Measurements from ENCODE around the gene CDK7. TPM values are rescaled to one million over a fixed set of nuclear protein-coding genes. Genes with fewer than 3 reads are reported as not detected.

CDK7 gene
- total RNA-seq, 4 donors from 2014 or later = 29.4 to 67.6 (median 35.7) TPM

DNA sequence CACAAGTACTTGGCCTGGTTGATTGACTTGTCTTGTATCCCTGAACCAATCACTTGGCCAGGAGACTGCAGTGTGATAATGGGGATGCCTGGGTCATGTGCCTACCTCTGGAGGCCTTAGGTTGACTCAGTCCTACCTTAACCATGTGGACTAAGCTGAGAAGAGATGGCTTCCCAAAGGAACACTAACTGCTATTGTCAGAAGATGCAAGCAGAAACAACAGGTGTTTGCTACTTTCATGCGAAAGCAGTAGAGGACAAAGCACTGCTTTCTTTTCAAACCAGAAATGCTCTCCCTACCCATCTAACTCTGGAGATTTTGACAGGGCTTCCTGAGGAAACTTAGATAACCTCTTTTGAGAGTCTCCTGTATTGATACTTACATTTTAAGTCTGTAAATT, 22.9 kb downstream of the CDK7 start:
- intact Hi-C loops (cut with DNase I; ENCODE audit: low total_unique reads) = no loop called here
- no peak for DNase-seq (ENCODE audit: low spot score in 2 of 2)
- 47 to 100% methylated on average over 1 of the region's 1 CpG for WGBS, 2 donors
- TF ChIP-seq POLR2A (IDR thresholded peaks at IDR 0.05) = no peak
- TF ChIP-seq, protein P1, sequence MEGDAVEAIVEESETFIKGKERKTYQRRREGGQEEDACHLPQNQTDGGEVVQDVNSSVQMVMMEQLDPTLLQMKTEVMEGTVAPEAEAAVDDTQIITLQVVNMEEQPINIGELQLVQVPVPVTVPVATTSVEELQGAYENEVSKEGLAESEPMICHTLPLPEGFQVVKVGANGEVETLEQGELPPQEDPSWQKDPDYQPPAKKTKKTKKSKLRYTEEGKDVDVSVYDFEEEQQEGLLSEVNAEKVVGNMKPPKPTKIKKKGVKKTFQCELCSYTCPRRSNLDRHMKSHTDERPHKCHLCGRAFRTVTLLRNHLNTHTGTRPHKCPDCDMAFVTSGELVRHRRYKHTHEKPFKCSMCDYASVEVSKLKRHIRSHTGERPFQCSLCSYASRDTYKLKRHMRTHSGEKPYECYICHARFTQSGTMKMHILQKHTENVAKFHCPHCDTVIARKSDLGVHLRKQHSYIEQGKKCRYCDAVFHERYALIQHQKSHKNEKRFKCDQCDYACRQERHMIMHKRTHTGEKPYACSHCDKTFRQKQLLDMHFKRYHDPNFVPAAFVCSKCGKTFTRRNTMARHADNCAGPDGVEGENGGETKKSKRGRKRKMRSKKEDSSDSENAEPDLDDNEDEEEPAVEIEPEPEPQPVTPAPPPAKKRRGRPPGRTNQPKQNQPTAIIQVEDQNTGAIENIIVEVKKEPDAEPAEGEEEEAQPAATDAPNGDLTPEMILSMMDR (IDR thresholded peaks at IDR 0.05) = no peak
- no peak overlapping the region for H3K4me3 ChIP-seq (ENCODE audit: low read depth, poor library complexity, severe bottlenecking)

DNA sequence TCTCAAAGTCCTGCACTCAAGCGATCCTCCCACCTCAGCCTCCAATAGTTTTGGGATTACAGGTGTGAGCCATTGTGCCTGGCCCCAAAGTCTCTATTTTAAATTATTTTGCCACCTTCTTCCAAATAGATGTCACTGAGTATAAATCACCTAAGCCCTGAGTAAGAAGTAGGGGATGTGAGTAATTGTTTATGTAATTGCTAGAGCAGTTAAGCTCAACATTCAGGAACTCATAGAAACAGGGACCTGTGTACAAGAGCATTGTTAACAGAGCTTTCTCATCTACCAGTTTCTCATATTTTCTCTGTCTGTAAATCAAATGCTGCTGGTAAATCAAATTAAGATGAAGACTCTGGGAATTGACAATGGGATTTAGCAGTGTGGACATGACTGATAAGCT, 26.3 kb downstream of the CDK7 start:
- 93 to 100% methylated on average over 1 of the region's 1 CpG for WGBS, 2 donors
- intact Hi-C loops (cut with DNase I; ENCODE audit: low total_unique reads) = loop anchor here (10.0 kb wide), 2 partner anchors 64 to 146 kb away; no protein-coding TSS in a partner anchor

DNA sequence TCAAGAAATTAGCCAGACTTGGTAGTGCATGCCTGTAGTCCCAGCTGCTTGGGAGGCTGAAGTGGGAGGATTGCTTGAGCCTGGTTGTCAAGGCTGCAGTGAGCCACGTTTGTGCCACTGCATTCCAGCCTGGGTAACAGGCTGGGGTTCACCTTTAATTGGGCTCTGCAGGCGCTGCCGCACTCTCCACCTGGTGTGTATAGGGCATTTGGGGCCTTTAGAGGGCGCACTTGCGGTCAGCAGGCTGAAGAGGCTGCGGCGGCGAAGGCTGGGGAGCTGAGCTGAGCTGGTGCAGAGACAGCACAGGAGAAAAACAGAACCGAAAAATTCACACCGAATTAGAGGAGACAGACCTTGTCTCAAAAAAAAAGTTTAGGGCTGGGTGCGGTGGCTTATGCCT, 31.2 kb downstream of the CDK7 start:
- 84 to 87% methylated on average over 11 of the region's 11 CpGs for WGBS, 2 donors
- intact Hi-C loops (cut with DNase I; ENCODE audit: low total_unique reads) = loop anchor here (10.0 kb wide), 2 partner anchors 59 to 151 kb away; no protein-coding TSS in a partner anchor
- no peak for TF ChIP-seq POLR2A (IDR thresholded peaks at IDR 0.05)
- TF ChIP-seq, protein P1 (IDR thresholded peaks at IDR 0.05) = no peak
- DNase-seq (ENCODE audit: low spot score in 2 of 2) = no peak
- no peak overlapping the region for H3K4me3 ChIP-seq (ENCODE audit: low read depth, poor library complexity, severe bottlenecking)

More for the DNA sequence above, 26.3 kb downstream of the CDK7 start:
- DNase-seq (ENCODE audit: low spot score in 2 of 2) = no peak
- no peak for TF ChIP-seq POLR2A (IDR thresholded peaks at IDR 0.05)
- TF ChIP-seq, protein P1 (IDR thresholded peaks at IDR 0.05) = no peak
- no peak overlapping the region for H3K4me3 ChIP-seq (ENCODE audit: low read depth, poor library complexity, severe bottlenecking)

DNA sequence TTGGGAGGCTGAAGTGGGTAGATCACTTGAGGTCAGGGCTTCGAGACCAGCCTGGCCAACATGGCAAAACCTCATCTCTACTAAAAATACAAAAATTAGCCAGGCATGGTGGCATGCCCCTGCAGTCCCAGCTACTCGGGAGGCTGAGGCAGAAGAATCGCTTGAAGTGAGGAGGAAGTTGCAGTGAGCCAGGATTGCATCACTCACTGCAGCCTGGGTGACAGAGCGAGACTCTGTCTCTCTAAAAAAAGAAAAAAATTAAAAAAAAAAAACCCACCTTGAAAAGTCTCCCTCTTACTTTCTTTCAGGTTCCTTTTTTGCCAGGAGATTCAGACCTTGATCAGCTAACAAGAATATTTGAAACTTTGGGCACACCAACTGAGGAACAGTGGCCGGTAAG, 34.2 kb downstream of the CDK7 start:
- intact Hi-C loops (cut with DNase I; ENCODE audit: low total_unique reads) = loop anchor here (10.0 kb wide), 2 partner anchors 56 to 154 kb away; no protein-coding TSS in a partner anchor
- no peak for DNase-seq (ENCODE audit: low spot score in 2 of 2)
- TF ChIP-seq, protein P1 (IDR thresholded peaks at IDR 0.05) = no peak
- TF ChIP-seq POLR2A (IDR thresholded peaks at IDR 0.05) = no peak
- 94 to 98% methylated on average over 5 of the region's 5 CpGs for WGBS, 2 donors
- no peak overlapping the region for H3K4me3 ChIP-seq (ENCODE audit: low read depth, poor library complexity, severe bottlenecking)

DNA sequence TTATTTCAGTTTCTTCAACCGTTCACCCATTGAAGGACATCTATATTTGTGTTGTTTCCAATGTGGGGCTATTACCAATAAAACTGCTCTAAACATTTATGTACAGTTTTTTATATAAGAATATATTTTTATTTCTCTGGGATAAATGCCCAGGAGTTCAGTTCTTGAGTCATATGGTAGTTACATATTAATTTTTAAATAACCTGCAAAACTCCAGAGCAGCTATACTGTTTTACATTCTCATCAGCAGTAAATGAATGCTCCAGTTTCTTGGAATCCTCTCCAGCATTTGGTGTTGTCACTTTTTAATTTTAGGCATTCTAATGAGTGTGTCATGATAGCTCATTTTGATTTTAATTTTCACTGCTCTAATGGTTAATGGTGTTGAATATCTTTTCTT, 36.2 kb downstream of the CDK7 start:
- TF ChIP-seq, protein P1 (IDR thresholded peaks at IDR 0.05) = no peak
- no peak for TF ChIP-seq POLR2A (IDR thresholded peaks at IDR 0.05)
- intact Hi-C loops (cut with DNase I; ENCODE audit: low total_unique reads) = no loop called here
- no peak for DNase-seq (ENCODE audit: low spot score in 2 of 2)
- WGBS, 2 donors = 79 to 86% methylated on average over 1 of the region's 1 CpG
- no peak overlapping the region for H3K4me3 ChIP-seq (ENCODE audit: low read depth, poor library complexity, severe bottlenecking)

DNA sequence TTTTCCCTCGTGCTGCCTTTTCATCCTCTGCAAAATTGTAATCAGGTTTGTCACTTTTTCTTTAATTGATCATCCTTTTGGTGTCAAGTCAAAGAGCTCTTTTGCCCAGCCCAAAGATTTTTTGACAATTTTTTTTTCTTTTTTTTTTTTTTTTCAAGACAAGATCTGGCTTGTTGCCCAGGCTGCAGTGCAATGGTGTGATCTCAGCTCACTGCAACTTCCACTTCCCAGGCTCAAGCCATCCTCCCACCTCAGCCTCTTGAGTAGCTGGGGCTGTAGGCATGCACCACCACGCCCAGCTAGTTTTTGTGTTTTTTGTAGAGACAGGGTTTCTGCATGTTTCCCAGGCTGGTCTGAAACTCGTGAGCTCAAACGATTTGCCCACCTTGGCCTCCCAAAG, 36.7 kb downstream of the CDK7 start:
- 72 to 73% methylated on average over 4 of the region's 4 CpGs for WGBS, 2 donors

More for the DNA sequence above, 36.7 kb downstream of the CDK7 start:
- intact Hi-C loops (cut with DNase I; ENCODE audit: low total_unique reads) = no loop called here
- TF ChIP-seq, protein P1 (IDR thresholded peaks at IDR 0.05) = no peak
- TF ChIP-seq POLR2A (IDR thresholded peaks at IDR 0.05) = no peak
- no peak overlapping the region for H3K4me3 ChIP-seq (ENCODE audit: low read depth, poor library complexity, severe bottlenecking)
- no peak for DNase-seq (ENCODE audit: low spot score in 2 of 2)

Data from lower leg skin (tissue), 4 donors.